ENCODE measurements around the gene E4F1.

GRCh38 chr16:2207872-2208271, 15.5 kb upstream of the E4F1 start:
- no peak for TF ChIP-seq POLR2AphosphoS5 (IDR thresholded peaks at IDR 0.05; ENCODE audit: low read length)
- TF ChIP-seq TAF1 (IDR thresholded peaks at IDR 0.05; ENCODE audit: borderline replicate concordance, low read depth, low read length), result no peak
- TF ChIP-seq POLR2AphosphoS2 (IDR thresholded peaks at IDR 0.05; ENCODE audit: low read depth, low read length), result no peak
- TF ChIP-seq, protein P1, sequence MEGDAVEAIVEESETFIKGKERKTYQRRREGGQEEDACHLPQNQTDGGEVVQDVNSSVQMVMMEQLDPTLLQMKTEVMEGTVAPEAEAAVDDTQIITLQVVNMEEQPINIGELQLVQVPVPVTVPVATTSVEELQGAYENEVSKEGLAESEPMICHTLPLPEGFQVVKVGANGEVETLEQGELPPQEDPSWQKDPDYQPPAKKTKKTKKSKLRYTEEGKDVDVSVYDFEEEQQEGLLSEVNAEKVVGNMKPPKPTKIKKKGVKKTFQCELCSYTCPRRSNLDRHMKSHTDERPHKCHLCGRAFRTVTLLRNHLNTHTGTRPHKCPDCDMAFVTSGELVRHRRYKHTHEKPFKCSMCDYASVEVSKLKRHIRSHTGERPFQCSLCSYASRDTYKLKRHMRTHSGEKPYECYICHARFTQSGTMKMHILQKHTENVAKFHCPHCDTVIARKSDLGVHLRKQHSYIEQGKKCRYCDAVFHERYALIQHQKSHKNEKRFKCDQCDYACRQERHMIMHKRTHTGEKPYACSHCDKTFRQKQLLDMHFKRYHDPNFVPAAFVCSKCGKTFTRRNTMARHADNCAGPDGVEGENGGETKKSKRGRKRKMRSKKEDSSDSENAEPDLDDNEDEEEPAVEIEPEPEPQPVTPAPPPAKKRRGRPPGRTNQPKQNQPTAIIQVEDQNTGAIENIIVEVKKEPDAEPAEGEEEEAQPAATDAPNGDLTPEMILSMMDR (IDR thresholded peaks at IDR 0.05 in 2 of 3, conservative IDR thresholded peaks at IDR 0.05 in 1 of 3; ENCODE audit: control insufficient read depth in 2 of 3, extremely low read depth in 1 of 3, insufficient read depth in 1 of 3, low read depth in 3 of 3, low read length in 3 of 3), result no peak
- no peak for TF ChIP-seq FOXK2 (IDR thresholded peaks at IDR 0.05)
- TF ChIP-seq ZBTB11 (CRISPR knock-in tag; IDR thresholded peaks at IDR 0.05), result no peak
- no peak for TF ChIP-seq NFYA (IDR thresholded peaks at IDR 0.05; ENCODE audit: borderline replicate concordance, low read depth, low read length)
- TF ChIP-seq ZNF207 (IDR thresholded peaks at IDR 0.05; ENCODE audit: borderline replicate concordance), result no peak
- no peak for TF ChIP-seq SUZ12 (IDR thresholded peaks at IDR 0.05; ENCODE audit: unreplicated experiment)
- TF ChIP-seq STAT3 (IDR thresholded peaks at IDR 0.05; ENCODE audit: low read depth, low read length), result no peak
- TF ChIP-seq CREM (IDR thresholded peaks at IDR 0.05; ENCODE audit: low read depth), result no peak
- no peak for TF ChIP-seq TBL1XR1 (IDR thresholded peaks at IDR 0.05; ENCODE audit: low read depth, low read length)
- TF ChIP-seq EZH2 (IDR thresholded peaks at IDR 0.05; ENCODE audit: borderline replicate concordance, control insufficient read depth, low read depth, low read length), result no peak
